GM12878 (cell line): ENCODE data around the gene METTL16. TPM values are rescaled to one million over a fixed set of nuclear protein-coding genes. Genes with fewer than 3 reads are reported as not detected.
"Not testable (repeated sequence)": the region's sequence is repeated elsewhere in the genome, so short reads cannot be mapped to it uniquely, and the experiment has no call there.

Source experiments
- ATAC-seq: fragments of 200-7000 bp; cut with Tn5 transposase; 3 replicates; pipeline ENCODE4 v1.9.1; 2020; ENCODE audit warnings: mild to moderate bottlenecking, moderate library complexity
- BruUV-seq: library from RNA; stranded (reverse); fragments of 400-500 nt; replicated peaks from 2 replicates; lab custom pipeline; 2021; lab: Mats Ljungman, UMichigan
- CTCF ChIA-PET: fragments of 300-600 bp; sonication (Branson Sonifier 250); formaldehyde crosslinking; extraction: SDS; loops from one replicate; lab custom pipeline; 2021; ENCODE audit warnings: inconsistent platforms; lab: Yijun Ruan, JAX
- POLR2A ChIA-PET: fragments of 350-600 bp; formaldehyde crosslinking; extraction: SDS; loops from one replicate; lab custom pipeline; 2021; ENCODE audit warnings: inconsistent platforms; lab: Charles Lee
- RAD21 ChIA-PET: fragments of 300-600 bp; sonication (Branson Sonifier 250); formaldehyde crosslinking; loops from one replicate; lab custom pipeline; 2023; ENCODE audit warnings: antibody characterized with exemption; ENCODE audit not compliant: unreplicated experiment; lab: Charles Lee
- SMC1A ChIA-PET: fragments of 300-600 bp; sonication (Branson Sonifier 250); formaldehyde crosslinking; loops from one replicate; lab custom pipeline; 2023; ENCODE audit not compliant: unreplicated experiment, uncharacterized antibody; lab: Charles Lee
- DNase-seq: peaks from one replicate; pipeline ENCODE4 v3.0.0-alpha.2; 2011; ENCODE audit warnings: low read depth, low spot score
- FAIRE-seq: peaks from 3 replicates; lab custom pipeline; 2011; peaks lifted over from hg19 to GRCh38; lab: Jason Lieb, UNC
- H2AFZ ChIP-seq: 2 replicates; pipeline ENCODE4 v1.6.0; 2011; ENCODE audit warnings: low read depth, low read length, control low read depth; ENCODE audit not compliant: control insufficient read depth
- H3K27ac ChIP-seq: 2 replicates; pipeline ENCODE4 v1.5.1; 2011; ENCODE audit warnings: control low read depth; ENCODE audit not compliant: control insufficient read depth, insufficient read depth
- H3K27me3 ChIP-seq, 2 experiments: replicated peaks in 1 of 2; 2 replicates each; pipeline versions ENCODE4 v1.6.0 to v1.6.1; 2011; ENCODE audit warnings: low read length in 1 of 2; ENCODE audit not compliant: control insufficient read depth in 2 of 2, insufficient read depth in 2 of 2
- H3K36me3 ChIP-seq, 2 experiments: 2 replicates each; pipeline ENCODE4 v1.5.1; 2011; ENCODE audit warnings: low read length in 1 of 2; ENCODE audit not compliant: control insufficient read depth in 2 of 2, insufficient read depth in 2 of 2
- H3K4me1 ChIP-seq: 2 replicates; pipeline ENCODE4 v1.6.1; 2011; ENCODE audit warnings: mild to moderate bottlenecking, low read length, moderate library complexity, mixed read lengths; ENCODE audit not compliant: control insufficient read depth, insufficient read depth
- H3K4me2 ChIP-seq: 2 replicates; pipeline ENCODE4 v1.6.0; 2011; ENCODE audit warnings: control low read depth; ENCODE audit not compliant: control insufficient read depth, insufficient read depth
- H3K4me3 ChIP-seq: fragments of 200-600 bp; sonication (generic); 2 replicates; pipeline ENCODE4 v1.5.1; 2016
- H3K79me2 ChIP-seq: 2 replicates; pipeline ENCODE4 v1.6.0; 2011; ENCODE audit warnings: low read length; ENCODE audit not compliant: control insufficient read depth, insufficient read depth
- H3K9ac ChIP-seq: 2 replicates; pipeline ENCODE4 v1.8.0; 2011; ENCODE audit warnings: low read length, control low read depth, mixed read lengths; ENCODE audit not compliant: control insufficient read depth, insufficient read depth
- H3K9me3 ChIP-seq: replicated peaks from 3 replicates; pipeline ENCODE4 v1.5.1; 2011; ENCODE audit warnings: mild to moderate bottlenecking, low read length; ENCODE audit not compliant: control insufficient read depth, insufficient read depth
- H4K20me1 ChIP-seq: 2 replicates; pipeline ENCODE4 v1.6.0; 2011; ENCODE audit not compliant: control insufficient read depth, insufficient read depth
- BCL3 ChIP-seq: IDR thresholded peaks from 2 replicates; pipeline ENCODE4 v1.6.1; 2011; ENCODE audit warnings: borderline replicate concordance, low read depth, mild to moderate bottlenecking, moderate library complexity, low read length; ENCODE audit not compliant: insufficient read depth, poor library complexity, severe bottlenecking
- BMI1 ChIP-seq: fragments of 450-650 bp; IDR thresholded peaks from 2 replicates; pipeline ENCODE4 v1.6.1; 2016; ENCODE audit warnings: mild to moderate bottlenecking, moderate library complexity, borderline replicate concordance
- FOXK2 ChIP-seq: fragments of 450-650 bp; IDR thresholded peaks from 2 replicates; pipeline ENCODE4 v1.6.1; 2017; ENCODE audit warnings: mild to moderate bottlenecking, moderate library complexity
- HDAC2 ChIP-seq: fragments of 200-600 bp; sonication (generic); IDR thresholded peaks from 2 replicates; pipeline ENCODE4 v1.6.1; 2017
- KAT2A ChIP-seq: conservative IDR thresholded peaks from 2 replicates; pipeline ENCODE4 v1.6.1; 2011; ENCODE audit warnings: low read depth, low read length; ENCODE audit not compliant: control insufficient read depth
- TBL1XR1 ChIP-seq: IDR thresholded peaks from 2 replicates; pipeline ENCODE4 v1.6.1; 2012; ENCODE audit warnings: low read depth, low read length, improper control_type of control experiment
- ZBED1 ChIP-seq: IDR thresholded peaks from 2 replicates; pipeline ENCODE4 v1.6.1; 2016; ENCODE audit warnings: borderline replicate concordance
- WGBS: methylation state at CpG from one replicate; pipeline ENCODE4 v1.1.6; 2016; ENCODE audit warnings: low lambda C conversion rate; ENCODE audit not compliant: insufficient replicate concordance, insufficient coverage; ENCODE audit errors: missing lambda C conversion rate; 5-methylcytosine and 5-hydroxymethylcytosine counted together
- in situ Hi-C: fragments of 300-500 bp; cut with MboI; formaldehyde crosslinking; loops from 9 replicates; pipeline ENCODE4 v1.14.3; 2018; ENCODE audit warnings: mixed read lengths
- intact Hi-C: fragments of 100-400 bp; cut with micrococcal nuclease; formaldehyde crosslinking; loops from one replicate; pipeline ENCODE4 v1.14.2; 2022; ENCODE audit not compliant: unreplicated experiment
- polyA plus RNA-seq, 11 experiments: library from polyadenylated mRNA; depleted of rRNA in 4 of 11; unstranded in 6 of 11; stranded (reverse) in 5 of 11; fragments of >200 nt; fragmentation: Nextera tagmentation in 4 of 11; fragmentation: Illumina TruSeq in 1 of 11; extraction: Ambion mirVana in 4 of 11; extraction: Trizol in 1 of 11; gene quantifications; 1 replicate in 1 of 11; 2 replicates in 10 of 11; pipeline versions ENCODE4 v1.2.1 to v1.2.3, GENCODE V29; 2011 to 2016; ENCODE audit warnings: inconsistent platforms in 2 of 11, missing spikeins in 2 of 11, low read depth in 1 of 11
- total RNA-seq, 4 experiments: library from RNA; depleted of rRNA in 3 of 4; stranded (reverse); fragments of >200 nt in 3 of 4; fragmentation: Illumina TruSeq in 1 of 4; extraction: Trizol in 1 of 4; gene quantifications; 2 replicates each; pipeline versions ENCODE4 v1.2.1 to v1.2.3, GENCODE V29; 2013 to 2021
- TF ChIP-seq, protein P1 (sequence below): fragments of 450-650 bp; IDR thresholded peaks from 2 replicates; pipeline ENCODE4 v1.6.1; 2017; ENCODE audit warnings: mild to moderate bottlenecking, moderate library complexity

Gene METTL16
- total and polyA plus RNA-seq, 10 of the 15 experiments (the other 5 are each of a cell fraction or from before 2014, with no cell fraction given), result 15.6 to 34.3 (median 23.7) TPM

DNA sequence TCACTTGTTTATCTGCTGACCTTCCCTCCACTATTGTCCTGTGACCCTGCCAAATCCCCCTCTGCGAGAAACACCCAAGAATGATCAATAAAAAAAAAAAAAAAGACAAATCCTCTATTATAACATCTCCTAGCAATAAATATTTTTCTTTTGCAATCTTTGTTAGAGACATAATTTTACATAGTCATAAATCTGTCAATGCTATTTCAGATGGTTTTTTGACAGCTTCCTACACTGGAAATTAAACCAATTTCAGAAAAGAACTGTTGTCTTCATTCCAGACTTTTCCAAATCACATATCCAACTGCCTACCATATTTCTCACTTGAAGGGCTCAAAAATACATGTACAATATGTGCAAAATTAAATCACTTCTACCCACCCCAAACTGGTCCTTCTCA, 3.7 kb downstream of the METTL16 start (continued):
- TF ChIP-seq FOXK2, result no peak
- no peak for TF ChIP-seq BMI1
- TF ChIP-seq HDAC2, result no peak
- TF ChIP-seq TBL1XR1, result no peak
- TF ChIP-seq ZBED1, result no peak

DNA sequence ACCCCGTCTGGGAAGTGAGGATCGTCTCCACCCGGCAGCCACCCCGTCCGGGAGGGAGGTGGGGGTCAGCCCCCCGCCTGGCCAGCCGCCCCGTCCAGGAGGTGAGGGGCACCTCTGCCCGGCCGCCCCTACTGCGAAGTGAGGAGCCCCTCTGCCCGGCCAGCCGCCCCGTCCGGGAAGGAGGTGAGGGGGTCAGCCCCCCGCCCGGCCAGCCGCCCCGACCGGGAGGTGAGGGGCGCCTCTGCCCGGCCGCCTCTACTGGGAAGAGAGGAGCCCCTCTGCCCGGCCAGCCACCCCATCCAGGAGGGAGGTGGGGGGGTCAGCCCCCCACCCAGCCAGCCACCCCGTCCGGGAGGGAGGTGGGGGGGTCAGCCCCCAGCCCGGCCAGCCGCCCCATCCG, 4.7 kb downstream of the METTL16 start:
- H3K27me3 ChIP-seq, H3K27ac ChIP-seq, ATAC-seq, DNase-seq, H3K9ac ChIP-seq, H3K9me3 ChIP-seq, H3K4me3 ChIP-seq, H4K20me1 ChIP-seq, intact Hi-C loops, H2AFZ ChIP-seq, H3K36me3 ChIP-seq, BruUV-seq, SMC1A ChIA-PET, H3K4me2 ChIP-seq, POLR2A ChIA-PET, in situ Hi-C loops, FAIRE-seq, CTCF ChIA-PET, RAD21 ChIA-PET: not testable (repeated sequence)
- H3K79me2 ChIP-seq, result peaks cover 59% of the 10 kb centered on the region
- WGBS, result 94% methylated on average over 12 of the region's 29 CpGs
- peaks cover 11% of the 10 kb centered on the region; the same call in 1 of the 2 replicates for H3K4me1 ChIP-seq

GRCh38 chr17:2503627-2504026, 8.1 kb downstream of the METTL16 start:
- FAIRE-seq, result no peak
- no peak for TF ChIP-seq KAT2A
- TF ChIP-seq, protein P1, sequence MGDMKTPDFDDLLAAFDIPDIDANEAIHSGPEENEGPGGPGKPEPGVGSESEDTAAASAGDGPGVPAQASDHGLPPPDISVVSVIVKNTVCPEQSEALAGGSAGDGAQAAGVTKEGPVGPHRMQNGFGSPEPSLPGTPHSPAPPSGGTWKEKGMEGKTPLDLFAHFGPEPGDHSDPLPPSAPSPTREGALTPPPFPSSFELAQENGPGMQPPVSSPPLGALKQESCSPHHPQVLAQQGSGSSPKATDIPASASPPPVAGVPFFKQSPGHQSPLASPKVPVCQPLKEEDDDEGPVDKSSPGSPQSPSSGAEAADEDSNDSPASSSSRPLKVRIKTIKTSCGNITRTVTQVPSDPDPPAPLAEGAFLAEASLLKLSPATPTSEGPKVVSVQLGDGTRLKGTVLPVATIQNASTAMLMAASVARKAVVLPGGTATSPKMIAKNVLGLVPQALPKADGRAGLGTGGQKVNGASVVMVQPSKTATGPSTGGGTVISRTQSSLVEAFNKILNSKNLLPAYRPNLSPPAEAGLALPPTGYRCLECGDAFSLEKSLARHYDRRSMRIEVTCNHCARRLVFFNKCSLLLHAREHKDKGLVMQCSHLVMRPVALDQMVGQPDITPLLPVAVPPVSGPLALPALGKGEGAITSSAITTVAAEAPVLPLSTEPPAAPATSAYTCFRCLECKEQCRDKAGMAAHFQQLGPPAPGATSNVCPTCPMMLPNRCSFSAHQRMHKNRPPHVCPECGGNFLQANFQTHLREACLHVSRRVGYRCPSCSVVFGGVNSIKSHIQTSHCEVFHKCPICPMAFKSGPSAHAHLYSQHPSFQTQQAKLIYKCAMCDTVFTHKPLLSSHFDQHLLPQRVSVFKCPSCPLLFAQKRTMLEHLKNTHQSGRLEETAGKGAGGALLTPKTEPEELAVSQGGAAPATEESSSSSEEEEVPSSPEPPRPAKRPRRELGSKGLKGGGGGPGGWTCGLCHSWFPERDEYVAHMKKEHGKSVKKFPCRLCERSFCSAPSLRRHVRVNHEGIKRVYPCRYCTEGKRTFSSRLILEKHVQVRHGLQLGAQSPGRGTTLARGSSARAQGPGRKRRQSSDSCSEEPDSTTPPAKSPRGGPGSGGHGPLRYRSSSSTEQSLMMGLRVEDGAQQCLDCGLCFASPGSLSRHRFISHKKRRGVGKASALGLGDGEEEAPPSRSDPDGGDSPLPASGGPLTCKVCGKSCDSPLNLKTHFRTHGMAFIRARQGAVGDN, result no peak
- TF ChIP-seq BCL3, result no peak
- SMC1A ChIA-PET, result no interaction called here

More at GRCh38 chr17:2503627-2504026, 8.1 kb downstream of the METTL16 start:
- intact Hi-C loops, result no loop called here
- Histone ChIP-seq H3K79me2 (peaks cover 31% of the 10 kb centered on the region), H3K27me3 (no peaks in the 10 kb centered on the region), H3K4me1 (peaks cover 2% of the 10 kb centered on the region; the same call in 1 of the 2 replicates), H2AFZ (no peak overlapping the region), H3K36me3 (peaks cover 0 to 11% of the 10 kb centered on the region in 2 experiments; a peak in 1 of 4 replicates), H4K20me1 (no peaks in the 10 kb centered on the region), H3K4me2 (no peak overlapping the region), H3K27ac (no peak overlapping the region), H3K4me3 (no peak overlapping the region), H3K9ac (no peak overlapping the region), H3K9me3 (no peaks in the 10 kb centered on the region; the same call in 1 of the 3 replicates)
- RAD21 ChIA-PET, result no interaction called here
- DNase-seq (no peak), ATAC-seq (no peak)
- in situ Hi-C loops, result no loop called here
- BruUV-seq, result no TSS peak
- WGBS, result 90% methylated on average over 5 of the region's 5 CpGs
- POLR2A ChIA-PET, result no interaction called here
- CTCF ChIA-PET, result no interaction called here
